A549 (cell line): ENCODE results near the gene PCSK5.

Source experiments
- EP300 ChIP-seq, 2 experiments: fragments of >200 bp; sonication (Bioruptor Twin); formaldehyde crosslinking; IDR thresholded peaks; 2 replicates in 1 of 2; 3 replicates in 1 of 2; pipeline ENCODE4 v1.6.1; 2016 to 2017
- MAZ ChIP-seq: fragments of 150-350 bp; IDR thresholded peaks from 2 replicates; pipeline ENCODE4 v1.6.1; 2014; ENCODE audit warnings: antibody characterized with exemption, low read depth, low read length, borderline replicate concordance
- POLR2AphosphoS2 ChIP-seq: conservative IDR thresholded peaks from 2 replicates; pipeline ENCODE4 v1.6.1; 2012; ENCODE audit warnings: low read length, improper control_type of control experiment, inconsistent platforms

DNA sequence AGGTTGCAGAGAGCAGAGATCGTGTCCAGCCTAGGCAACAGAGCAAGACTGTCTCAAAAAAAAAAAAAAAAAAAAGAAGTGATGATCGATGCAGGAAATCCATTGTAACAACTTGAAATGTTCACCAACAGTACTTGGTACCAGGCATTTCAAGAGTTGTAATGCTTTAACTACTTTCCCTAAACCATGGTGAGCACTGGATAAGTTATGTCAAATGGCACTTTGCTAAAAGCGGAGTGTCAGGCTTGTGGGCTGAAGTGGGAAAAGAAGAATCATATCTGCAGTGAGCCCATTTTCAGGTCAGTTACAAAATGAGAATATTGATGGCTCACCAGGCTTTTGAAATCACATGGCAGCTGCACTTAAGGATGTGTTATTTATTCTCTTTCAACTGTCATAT is 301.5 kb downstream of the PCSK5 start:
- TF ChIP-seq EP300 (IDR thresholded peaks at IDR 0.05) (no peak), POLR2AphosphoS2 (no peak), MAZ (no peak)
